OCI-LY1 (cell line): Measurements from ENCODE around the gene MYBL2.
A peak's percentile ranks its signal among the peaks of the same experiment; 100 is the strongest.

ENCODE experiments used
- H2AFZ ChIP-seq: fragments of 200-600 bp; sonication (generic), shearing (Covaris generic); 2 replicates; pipeline ENCODE4 v1.6.0; 2014; ENCODE audit warnings: antibody characterized with exemption, mild to moderate bottlenecking, low read length
- H3F3A ChIP-seq: fragments of 200-600 bp; sonication (generic), shearing (Covaris generic); 2 replicates; pipeline ENCODE4 v1.6.0; 2014; ENCODE audit warnings: mild to moderate bottlenecking, antibody characterized with exemption, low read length, moderate library complexity; ENCODE audit not compliant: insufficient read depth
- H3K27ac ChIP-seq: fragments of 200-600 bp; sonication (generic); 2 replicates; pipeline ENCODE4 v1.5.1; 2014; ENCODE audit warnings: low read length, mixed run types, mild to moderate bottlenecking, low read depth; ENCODE audit not compliant: poor library complexity, severe bottlenecking
- H3K27me3 ChIP-seq: fragments of 200-600 bp; sonication (generic); 2 replicates; pipeline ENCODE4 v1.6.0; 2014; ENCODE audit warnings: antibody characterized with exemption, mild to moderate bottlenecking, low read length, moderate library complexity; ENCODE audit not compliant: insufficient read depth
- H3K36me3 ChIP-seq: fragments of 200-600 bp; sonication (generic); 2 replicates; pipeline ENCODE4 v1.6.1; 2014; ENCODE audit warnings: mild to moderate bottlenecking, antibody characterized with exemption, low read length, moderate library complexity, mixed read lengths; ENCODE audit not compliant: insufficient read depth
- H3K4me1 ChIP-seq: fragments of 200-600 bp; sonication (generic); 2 replicates; pipeline ENCODE4 v1.5.1; 2014; ENCODE audit warnings: mild to moderate bottlenecking, low read length, moderate library complexity; ENCODE audit not compliant: insufficient read depth, severe bottlenecking
- H3K4me2 ChIP-seq: fragments of 200-600 bp; sonication (generic), shearing (Covaris generic); 2 replicates; pipeline ENCODE4 v1.6.1; 2014; ENCODE audit warnings: low read length
- H3K4me3 ChIP-seq: fragments of 200-600 bp; sonication (generic); 2 replicates; pipeline ENCODE4 v1.5.1; 2014; ENCODE audit warnings: low read length, low read depth, mild to moderate bottlenecking, mixed read lengths; ENCODE audit not compliant: poor library complexity, severe bottlenecking
- H3K79me2 ChIP-seq: fragments of 200-600 bp; shearing (Covaris generic); 2 replicates; pipeline ENCODE4 v1.6.1; 2016; ENCODE audit warnings: mixed run types, low read length, mixed read lengths; ENCODE audit not compliant: insufficient read depth
- H3K9ac ChIP-seq: fragments of 200-600 bp; sonication (generic), shearing (Covaris generic); 2 replicates; pipeline ENCODE4 v1.6.1; 2014; ENCODE audit warnings: mild to moderate bottlenecking, low read length, mixed read lengths
- H3K9me2 ChIP-seq: fragments of 200-600 bp; sonication (generic), shearing (Covaris generic); 2 replicates; pipeline ENCODE4 v1.6.1; 2014; ENCODE audit warnings: low read depth, mild to moderate bottlenecking, low read length, mixed read lengths
- H3K9me3 ChIP-seq: fragments of 200-600 bp; shearing (Covaris generic); 2 replicates; pipeline ENCODE4 v1.6.1; 2014; ENCODE audit warnings: low read length, mixed read lengths
- H4K20me1 ChIP-seq: fragments of 200-600 bp; sonication (generic), shearing (Covaris generic); 2 replicates; pipeline ENCODE4 v1.6.0; 2016; ENCODE audit warnings: mild to moderate bottlenecking, low read length; ENCODE audit not compliant: insufficient read depth
- EZH2 ChIP-seq: fragments of 200-600 bp; sonication (generic), shearing (Covaris generic); IDR thresholded peaks from 2 replicates; pipeline ENCODE4 v1.8.0; 2017; ENCODE audit warnings: borderline replicate concordance, mixed run types, mild to moderate bottlenecking, antibody characterized with exemption, low read length, moderate library complexity, mixed read lengths
- TF ChIP-seq, protein P1 (sequence below): fragments of 200-600 bp; sonication (generic), shearing (Covaris generic); IDR thresholded peaks from 2 replicates; pipeline ENCODE4 v1.5.1; 2017; ENCODE audit warnings: mild to moderate bottlenecking, antibody characterized with exemption, low read length, moderate library complexity, mixed read lengths

MYBL2 gene

DNA sequence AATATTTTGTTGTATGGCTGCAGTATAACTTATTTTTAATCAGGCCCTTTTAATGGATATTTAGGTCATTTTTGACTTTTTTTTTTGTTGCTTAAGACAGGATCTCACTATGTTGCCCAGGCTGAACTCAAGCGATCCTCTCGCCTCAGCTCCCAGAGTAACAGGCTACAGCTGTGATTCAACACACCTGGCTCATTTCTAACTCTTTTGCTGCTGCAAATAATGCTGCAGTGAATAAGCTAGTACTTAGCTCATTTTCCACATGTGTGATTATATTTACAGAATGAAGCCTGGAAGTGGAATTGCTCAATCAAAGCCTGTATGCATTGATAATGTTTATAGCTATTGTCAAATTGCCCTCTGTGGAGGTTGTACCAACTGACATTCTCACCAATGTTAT, 58.8 kb downstream of the MYBL2 start:
- Histone ChIP-seq H3K9me3 (no peaks in the 10 kb centered on the region), H3K9me2 (no peaks in the 10 kb centered on the region), H3K27me3 (no peaks in the 10 kb centered on the region), H3K79me2 (no peaks in the 10 kb centered on the region), H3F3A (peaks cover 4% of the 10 kb centered on the region; the same call in 1 of the 2 replicates), H3K27ac (peak overlapping the region; percentile 92), H3K4me2 (peak overlapping the region; percentile 26; the same call in 1 of the 2 replicates), H2AFZ (no peak overlapping the region), H3K9ac (peak overlapping the region; percentile 4; the same call in 1 of the 2 replicates), H4K20me1 (no peaks in the 10 kb centered on the region), H3K36me3 (no peaks in the 10 kb centered on the region), H3K4me1 (peaks cover 85% of the 10 kb centered on the region), H3K4me3 (no peak overlapping the region)
- no peak for TF ChIP-seq EZH2
- TF ChIP-seq, protein P1, sequence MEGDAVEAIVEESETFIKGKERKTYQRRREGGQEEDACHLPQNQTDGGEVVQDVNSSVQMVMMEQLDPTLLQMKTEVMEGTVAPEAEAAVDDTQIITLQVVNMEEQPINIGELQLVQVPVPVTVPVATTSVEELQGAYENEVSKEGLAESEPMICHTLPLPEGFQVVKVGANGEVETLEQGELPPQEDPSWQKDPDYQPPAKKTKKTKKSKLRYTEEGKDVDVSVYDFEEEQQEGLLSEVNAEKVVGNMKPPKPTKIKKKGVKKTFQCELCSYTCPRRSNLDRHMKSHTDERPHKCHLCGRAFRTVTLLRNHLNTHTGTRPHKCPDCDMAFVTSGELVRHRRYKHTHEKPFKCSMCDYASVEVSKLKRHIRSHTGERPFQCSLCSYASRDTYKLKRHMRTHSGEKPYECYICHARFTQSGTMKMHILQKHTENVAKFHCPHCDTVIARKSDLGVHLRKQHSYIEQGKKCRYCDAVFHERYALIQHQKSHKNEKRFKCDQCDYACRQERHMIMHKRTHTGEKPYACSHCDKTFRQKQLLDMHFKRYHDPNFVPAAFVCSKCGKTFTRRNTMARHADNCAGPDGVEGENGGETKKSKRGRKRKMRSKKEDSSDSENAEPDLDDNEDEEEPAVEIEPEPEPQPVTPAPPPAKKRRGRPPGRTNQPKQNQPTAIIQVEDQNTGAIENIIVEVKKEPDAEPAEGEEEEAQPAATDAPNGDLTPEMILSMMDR, result no peak

DNA sequence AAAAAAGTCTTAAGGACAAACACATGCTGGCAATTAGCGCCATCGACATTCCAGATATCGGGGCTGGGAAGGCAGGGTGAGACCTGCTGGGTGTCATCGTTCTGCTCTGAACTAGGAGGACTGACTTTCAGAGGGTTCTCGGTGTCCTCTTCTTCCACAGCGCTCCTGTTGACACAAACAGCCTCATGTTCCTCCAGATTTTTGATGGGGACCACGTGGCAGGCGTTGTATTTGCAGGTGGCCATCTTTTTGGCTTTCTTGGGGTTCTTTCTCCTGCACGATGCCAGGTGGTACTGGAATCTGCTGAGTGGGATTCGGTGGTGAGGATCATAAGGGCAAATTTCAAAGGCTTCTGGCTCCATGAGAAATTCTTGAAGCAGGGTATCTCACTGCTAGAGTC, 59.4 kb downstream of the MYBL2 start:
- no peaks in the 10 kb centered on the region for H4K20me1 ChIP-seq
- H3K9me3 ChIP-seq, result no peaks in the 10 kb centered on the region
- H3K27me3 ChIP-seq, result no peaks in the 10 kb centered on the region
- no peaks in the 10 kb centered on the region for H3K36me3 ChIP-seq
- no peak overlapping the region for H3K4me3 ChIP-seq
- H3K79me2 ChIP-seq, result no peaks in the 10 kb centered on the region
- H2AFZ ChIP-seq, result no peak overlapping the region
- H3K27ac ChIP-seq, result peak overlapping the region; percentile 92
- peaks cover 4% of the 10 kb centered on the region; the same call in 1 of the 2 replicates for H3F3A ChIP-seq
- H3K9ac ChIP-seq, result no peak overlapping the region
- H3K4me1 ChIP-seq, result peaks cover 80% of the 10 kb centered on the region
- H3K9me2 ChIP-seq, result no peaks in the 10 kb centered on the region
- no peak overlapping the region for H3K4me2 ChIP-seq
- no peak for TF ChIP-seq EZH2
- TF ChIP-seq, protein P1, result no peak

DNA sequence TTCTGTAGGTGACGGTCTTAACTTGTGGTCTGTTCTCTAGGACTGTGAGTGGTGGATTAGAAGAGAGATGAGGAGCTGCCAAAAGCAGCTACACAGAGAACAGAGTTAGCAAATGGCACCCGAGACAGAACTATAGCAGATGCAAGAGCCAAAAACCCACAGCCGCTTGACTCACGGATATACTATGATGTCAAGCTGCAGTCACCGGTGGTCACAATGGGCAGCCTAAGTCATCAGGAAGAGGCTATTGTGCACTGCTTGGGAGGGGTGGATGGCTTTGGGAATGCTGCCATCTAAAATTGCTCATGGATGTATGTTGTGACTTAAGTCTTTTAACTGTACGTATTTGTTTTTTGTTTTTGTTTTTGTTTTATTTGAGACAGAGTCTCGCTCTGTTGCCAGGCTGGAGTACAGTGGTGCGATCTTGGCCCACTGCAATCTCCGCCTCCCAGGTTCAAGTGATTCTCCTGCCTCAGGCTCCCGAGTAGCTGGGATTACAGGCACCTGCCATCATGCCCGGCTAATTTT, 60.0 kb downstream of the MYBL2 start, which contains the start of gene GTSF1L:
Gene GTSF1L, minus strand, starts transcription at position 192 of the 528 bp plus-strand sequence. CDS start 308 bp downstream, outside the sequence.
- Histone ChIP-seq H3K79me2 (no peaks in the 10 kb centered on the region), H3K27ac (peak within 1 kb of the TSS; percentile 92), H3K9me2 (no peaks in the 10 kb centered on the region), H2AFZ (no peak within 1 kb of the TSS), H3K4me1 (peaks cover 80% of the 10 kb centered on the region), H3K4me3 (no peak within 1 kb of the TSS), H3K9ac (no peak within 1 kb of the TSS; the same call in 1 of the 2 replicates), H3K9me3 (no peaks in the 10 kb centered on the region), H3K4me2 (no peak within 1 kb of the TSS), H3F3A (peaks cover 4% of the 10 kb centered on the region; the same call in 1 of the 2 replicates), H4K20me1 (no peaks in the 10 kb centered on the region), H3K36me3 (no peaks in the 10 kb centered on the region), H3K27me3 (no peaks in the 10 kb centered on the region)
- TF ChIP-seq, protein P1, result no peak
- no peak for TF ChIP-seq EZH2
